PFSK-1 (cell line): Measurements from ENCODE around the gene PDZD7.

Source experiments
- FOXP2 ChIP-seq: optimal IDR thresholded peaks from 2 replicates; pipeline ENCODE3; 2011; ENCODE audit warnings: borderline replicate concordance, control low read depth, inconsistent platforms; ENCODE audit not compliant: insufficient read depth; ENCODE audit errors: extremely low read length, extremely low read depth
- POLR2AphosphoS5 ChIP-seq: IDR thresholded peaks from 2 replicates; pipeline ENCODE4 v1.6.1; 2012; ENCODE audit warnings: low read depth, mild to moderate bottlenecking, control low read depth, low read length, moderate library complexity
- SIN3A ChIP-seq: IDR thresholded peaks from 2 replicates; pipeline ENCODE4 v1.6.1; 2012; ENCODE audit warnings: mild to moderate bottlenecking, low read length, moderate library complexity, borderline replicate concordance; ENCODE audit not compliant: insufficient read depth
- TAF1 ChIP-seq: IDR thresholded peaks from 2 replicates; pipeline ENCODE4 v1.6.1; 2012; ENCODE audit warnings: low read length, control low read depth, borderline replicate concordance; ENCODE audit not compliant: insufficient read depth
- TF ChIP-seq, protein P1 (sequence below), 2 experiments: IDR thresholded peaks; 2 replicates each; pipeline versions ENCODE4 v1.6.1 to v1.8.0; 2011 to 2012; ENCODE audit warnings: low read depth in 2 of 2, low read length in 2 of 2, control low read depth in 1 of 2, inconsistent platforms in 1 of 2, mild to moderate bottlenecking in 1 of 2, moderate library complexity in 1 of 2; ENCODE audit not compliant: insufficient read depth in 1 of 2

The PDZD7 gene

GRCh38 chr10:101020427-101021075 lies 10.4 kb downstream of the PDZD7 start:
- TF ChIP-seq FOXP2 (no peak), SIN3A (no peak), TAF1 (no peak), POLR2AphosphoS5 (no peak)
- TF ChIP-seq, protein P1, sequence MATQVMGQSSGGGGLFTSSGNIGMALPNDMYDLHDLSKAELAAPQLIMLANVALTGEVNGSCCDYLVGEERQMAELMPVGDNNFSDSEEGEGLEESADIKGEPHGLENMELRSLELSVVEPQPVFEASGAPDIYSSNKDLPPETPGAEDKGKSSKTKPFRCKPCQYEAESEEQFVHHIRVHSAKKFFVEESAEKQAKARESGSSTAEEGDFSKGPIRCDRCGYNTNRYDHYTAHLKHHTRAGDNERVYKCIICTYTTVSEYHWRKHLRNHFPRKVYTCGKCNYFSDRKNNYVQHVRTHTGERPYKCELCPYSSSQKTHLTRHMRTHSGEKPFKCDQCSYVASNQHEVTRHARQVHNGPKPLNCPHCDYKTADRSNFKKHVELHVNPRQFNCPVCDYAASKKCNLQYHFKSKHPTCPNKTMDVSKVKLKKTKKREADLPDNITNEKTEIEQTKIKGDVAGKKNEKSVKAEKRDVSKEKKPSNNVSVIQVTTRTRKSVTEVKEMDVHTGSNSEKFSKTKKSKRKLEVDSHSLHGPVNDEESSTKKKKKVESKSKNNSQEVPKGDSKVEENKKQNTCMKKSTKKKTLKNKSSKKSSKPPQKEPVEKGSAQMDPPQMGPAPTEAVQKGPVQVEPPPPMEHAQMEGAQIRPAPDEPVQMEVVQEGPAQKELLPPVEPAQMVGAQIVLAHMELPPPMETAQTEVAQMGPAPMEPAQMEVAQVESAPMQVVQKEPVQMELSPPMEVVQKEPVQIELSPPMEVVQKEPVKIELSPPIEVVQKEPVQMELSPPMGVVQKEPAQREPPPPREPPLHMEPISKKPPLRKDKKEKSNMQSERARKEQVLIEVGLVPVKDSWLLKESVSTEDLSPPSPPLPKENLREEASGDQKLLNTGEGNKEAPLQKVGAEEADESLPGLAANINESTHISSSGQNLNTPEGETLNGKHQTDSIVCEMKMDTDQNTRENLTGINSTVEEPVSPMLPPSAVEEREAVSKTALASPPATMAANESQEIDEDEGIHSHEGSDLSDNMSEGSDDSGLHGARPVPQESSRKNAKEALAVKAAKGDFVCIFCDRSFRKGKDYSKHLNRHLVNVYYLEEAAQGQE (IDR thresholded peaks at IDR 0.05; ENCODE audit: insufficient read depth in 1 of 2, low read depth in 2 of 2, low read length in 2 of 2), result no peak

- no peak for TF ChIP-seq POLR2AphosphoS5
- TF ChIP-seq SIN3A, result no peak
- TF ChIP-seq, protein P1 (IDR thresholded peaks at IDR 0.05; ENCODE audit: insufficient read depth in 1 of 2, low read depth in 2 of 2, low read length in 2 of 2), result no peak
- TF ChIP-seq FOXP2, result no peak
- TF ChIP-seq TAF1, result no peak
Observed at GRCh38 chr10:101019440-101019703, 11.6 kb downstream of the PDZD7 start.

DNA sequence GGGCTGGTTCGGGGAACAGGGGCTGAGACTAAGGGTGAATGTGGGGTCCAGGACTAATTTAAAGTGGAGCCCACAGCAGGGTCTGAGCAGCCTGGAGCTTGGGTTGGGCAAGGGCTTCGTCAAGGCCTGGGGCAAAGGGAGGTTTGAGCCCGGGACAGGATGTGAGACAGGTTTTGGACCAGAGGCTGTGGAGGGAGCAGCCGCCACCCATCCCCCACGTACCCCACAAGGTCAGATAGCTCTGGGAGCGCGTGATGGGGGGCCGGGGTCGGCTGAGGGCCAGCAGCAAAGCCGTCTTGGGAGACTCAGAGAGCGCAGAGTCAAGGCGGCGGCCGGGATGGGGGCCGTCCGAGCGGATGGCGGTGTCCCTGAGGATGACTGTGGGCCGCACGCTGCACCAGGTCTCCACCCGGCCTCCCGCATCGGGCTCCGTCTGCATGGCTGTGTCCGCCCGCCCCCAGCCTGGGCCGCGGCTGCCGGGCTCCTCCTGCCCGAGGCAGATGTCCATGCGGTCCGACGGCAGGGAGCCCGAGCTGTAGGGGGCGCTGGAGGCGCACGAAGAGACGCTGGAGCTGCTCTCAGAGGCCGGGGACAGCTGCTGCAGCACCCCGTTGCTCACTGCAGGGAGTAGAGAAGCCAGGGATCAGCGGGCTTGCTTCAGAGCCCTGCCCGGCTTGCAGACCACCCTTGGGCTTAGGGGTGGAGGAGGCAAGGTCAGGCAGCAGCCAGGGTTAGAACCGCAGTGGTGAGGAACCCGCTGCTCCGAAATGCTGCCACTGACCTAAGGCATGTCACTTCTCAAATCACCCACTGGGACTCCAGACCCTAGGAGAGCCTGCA lies 12.1 kb downstream of the PDZD7 start:
- no peak for TF ChIP-seq SIN3A

DNA sequence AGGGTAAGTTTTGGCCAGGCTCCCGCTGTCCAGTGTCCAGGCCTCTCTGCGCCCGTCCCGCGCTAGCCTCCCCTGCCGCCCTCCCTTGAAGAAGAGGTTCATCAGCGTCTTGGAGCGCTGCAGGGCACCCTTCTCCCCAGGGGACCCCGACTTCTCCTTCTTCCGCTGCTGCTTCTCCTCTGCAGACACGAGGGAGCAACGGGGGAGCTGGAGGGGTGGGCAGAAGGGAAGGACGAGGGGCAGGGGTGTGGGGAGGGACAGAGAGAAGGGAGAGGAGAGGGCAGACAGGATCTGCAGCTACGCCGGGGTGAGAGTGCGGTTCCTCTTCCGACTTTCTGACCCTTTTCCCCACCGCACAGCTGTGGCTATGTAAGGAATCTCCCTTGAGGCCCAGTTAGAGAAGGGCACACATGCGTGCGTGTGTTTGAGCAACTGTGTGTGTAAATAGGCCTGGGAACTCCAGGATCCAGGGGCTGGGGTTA lies 12.8 kb downstream of the PDZD7 start:
- TF ChIP-seq POLR2AphosphoS5 (no peak), SIN3A (no peak)

GRCh38 chr10:101016814-101017213 lies 14.1 kb downstream of the PDZD7 start:
- no peak for TF ChIP-seq POLR2AphosphoS5
- TF ChIP-seq SIN3A, result no peak
- no peak for TF ChIP-seq FOXP2

GRCh38 chr10:101015582-101015973 lies 15.4 kb downstream of the PDZD7 start:
- TF ChIP-seq, protein P1 (IDR thresholded peaks at IDR 0.05; ENCODE audit: insufficient read depth in 1 of 2, low read depth in 2 of 2, low read length in 2 of 2), result no peak
- no peak for TF ChIP-seq POLR2AphosphoS5
- no peak for TF ChIP-seq TAF1
- no peak for TF ChIP-seq SIN3A
- no peak for TF ChIP-seq FOXP2

- TF ChIP-seq, protein P1 (IDR thresholded peaks at IDR 0.05; ENCODE audit: insufficient read depth in 1 of 2, low read depth in 2 of 2, low read length in 2 of 2), result no peak
- TF ChIP-seq POLR2AphosphoS5 (no peak), TAF1 (no peak), FOXP2 (no peak), SIN3A (no peak)
Observed at GRCh38 chr10:101014966-101015581, 15.9 kb downstream of the PDZD7 start.
